HG02938 (cell line): ENCODE results near the gene HOMER3.

ENCODE experiments used
- ATAC-seq: cut with Tn5 transposase; IDR thresholded peaks from one replicate; pipeline ENCODE4 v1.9.1; 2021; ENCODE audit warnings: mild to moderate bottlenecking, moderate library complexity; ENCODE audit not compliant: unreplicated experiment

Gene HOMER3

DNA sequence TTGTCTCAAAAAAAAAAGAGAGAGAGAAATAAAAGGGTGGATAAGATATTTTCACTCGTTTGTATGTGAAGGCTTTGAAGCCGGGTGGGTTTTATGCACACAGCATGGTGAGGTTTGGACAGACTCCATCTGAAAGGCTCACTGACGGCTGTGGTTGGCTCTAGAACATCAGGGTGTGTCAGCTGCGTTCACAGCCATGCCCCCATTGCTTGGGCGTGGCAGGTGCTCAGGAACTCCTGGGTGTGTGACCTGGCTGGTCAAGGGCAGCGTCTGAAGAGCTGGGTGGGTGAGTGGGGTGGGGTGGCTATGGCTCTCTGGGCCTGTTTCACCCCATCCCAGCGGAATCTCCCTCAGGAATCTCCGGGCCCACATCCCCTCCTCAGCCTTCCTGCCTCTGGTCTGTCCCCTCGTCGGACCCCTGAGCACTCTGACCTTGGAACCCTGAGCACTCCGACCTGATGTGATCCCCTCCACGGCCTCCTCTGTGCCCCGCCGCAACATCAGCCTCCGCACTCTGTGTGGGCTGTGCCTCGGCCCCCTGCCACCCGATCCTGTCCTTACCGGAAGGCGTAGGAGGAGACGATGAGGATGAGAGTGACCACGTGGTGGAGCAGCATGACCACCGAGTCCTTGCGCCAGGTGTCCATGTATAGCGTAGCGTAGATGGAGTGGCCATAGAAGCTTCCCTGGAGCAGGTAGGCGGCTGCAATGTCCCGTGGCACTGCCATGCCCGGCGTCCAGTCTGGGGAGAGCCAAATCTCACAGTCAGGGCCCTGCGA is 57.3 kb downstream of the HOMER3 start:
- no peak for ATAC-seq

DNA sequence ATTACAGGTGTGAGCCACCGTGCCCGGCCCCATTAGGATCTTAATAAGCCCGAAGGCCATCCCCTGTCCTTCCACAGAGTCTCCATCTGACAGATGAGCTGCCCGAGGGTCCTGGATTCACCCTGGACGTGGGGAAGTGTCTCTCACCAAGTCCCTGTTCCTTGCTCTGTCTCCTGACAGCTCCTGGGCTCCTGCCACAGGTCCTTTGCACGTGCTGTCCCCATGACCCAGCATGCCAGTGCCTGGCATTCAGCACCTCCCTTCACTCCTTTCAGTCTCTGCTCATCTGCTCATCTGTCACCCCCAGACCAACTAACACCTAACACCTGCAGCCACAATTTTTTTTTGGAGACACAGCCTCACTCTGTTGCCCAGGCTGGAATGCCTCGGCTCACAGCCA is 59.5 kb downstream of the HOMER3 start:
- no peak for ATAC-seq

DNA sequence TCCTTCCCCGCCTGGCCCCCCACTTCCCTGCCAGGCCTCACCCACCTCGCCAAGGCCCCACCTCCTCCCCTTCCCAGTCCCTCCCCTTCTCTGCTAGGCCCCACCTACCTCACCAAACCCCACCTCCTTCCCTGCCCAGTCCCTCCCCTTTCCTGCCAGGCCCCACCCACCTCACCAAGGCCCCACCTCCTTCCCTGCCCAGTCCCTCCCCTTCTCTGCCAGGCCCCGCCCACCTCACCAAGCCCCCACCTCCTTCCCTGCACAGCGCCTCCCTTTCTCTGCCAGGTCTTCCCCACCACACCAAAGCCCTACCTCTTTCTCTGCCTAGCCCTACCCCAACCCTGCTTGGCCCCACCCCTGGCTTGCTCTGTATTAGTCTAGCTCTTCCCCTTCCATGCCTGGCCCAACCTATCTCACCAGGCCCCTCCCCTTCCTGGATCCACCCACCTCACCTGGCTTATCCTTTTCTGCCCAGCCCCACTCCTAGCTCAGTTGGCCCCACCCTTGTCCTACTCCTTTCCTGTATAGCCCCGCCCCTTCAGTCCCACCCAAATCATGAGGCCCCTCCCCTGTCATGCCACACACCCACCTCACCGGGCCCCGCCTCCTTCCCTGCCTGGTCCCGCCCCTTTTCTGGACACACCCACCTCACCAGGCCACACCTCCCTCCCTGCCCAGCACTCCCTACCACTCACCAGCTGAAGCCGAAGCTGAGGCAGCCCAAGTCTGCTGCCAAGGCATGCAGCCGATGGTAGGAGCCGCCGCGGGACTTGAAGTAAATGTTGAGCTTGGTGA is 61.2 kb downstream of the HOMER3 start:
- no peak for ATAC-seq
